ENCODE measurements around the gene CRYAB.

Gene CRYAB

DNA sequence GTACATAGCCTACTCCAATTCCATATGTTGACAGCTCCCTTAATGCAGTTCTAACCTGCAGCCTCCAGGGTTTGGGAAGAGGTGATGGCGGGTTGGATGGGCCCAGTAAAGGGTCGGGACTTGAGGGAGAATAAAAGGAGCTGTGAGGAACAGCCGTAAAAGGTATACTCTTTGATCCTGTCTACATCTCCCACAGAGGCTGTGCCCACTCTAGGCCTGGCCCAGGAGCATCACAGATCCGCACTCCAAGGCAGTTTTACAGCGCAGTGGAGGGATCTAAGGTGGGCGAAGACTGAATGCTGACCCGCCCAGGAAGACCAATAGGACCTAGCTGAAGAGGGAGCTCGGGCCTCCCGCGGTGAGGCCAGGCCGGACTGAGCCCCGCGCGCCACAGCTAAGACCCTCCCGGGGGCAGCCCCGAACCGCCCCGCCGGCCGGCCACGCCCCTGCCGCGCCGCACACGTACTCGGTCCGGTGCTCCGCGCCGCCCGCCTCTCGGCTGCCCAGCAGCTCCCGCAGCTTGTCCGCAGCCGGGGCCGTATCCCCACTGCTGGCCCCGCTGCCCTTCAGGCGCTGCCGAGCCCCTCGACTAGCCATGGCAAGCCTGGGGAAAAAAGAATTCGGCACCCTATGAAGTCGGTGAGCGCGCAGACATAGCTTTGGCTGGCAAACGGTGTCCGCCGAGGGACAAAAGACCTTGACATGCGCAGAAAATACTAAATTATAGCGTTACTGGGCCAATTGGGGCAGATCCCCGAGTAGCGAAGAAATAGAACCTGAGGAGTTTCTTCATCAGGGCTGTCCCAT, 40.5 kb downstream of the CRYAB start, which contains the start of gene ALG9:
TSS of gene ALG9 (minus strand) at position 696 of the 807 bp plus-strand sequence. CDS start at position 597, 99 bp downstream.
- H3K36me3 Mint-ChIP-seq (ENCODE audit: insufficient read depth): peaks cover 47% of the 10 kb centered on the region
- no peaks in the 10 kb centered on the region for H3K27me3 Mint-ChIP-seq
- peaks cover 17 to 19% of the 10 kb centered on the region in 2 donors for H3K4me1 Mint-ChIP-seq (ENCODE audit: low read depth in 2 of 2)
- ATAC-seq (replicated peaks) (peak; percentile 87), DNase-seq (peak; percentile 87 to 89 (median 88))
- H3K27ac Mint-ChIP-seq: peak within 1 kb of the TSS; percentile 94 to 96
- peak within 1 kb of the TSS; percentile 91 to 92 for H3K4me3 Mint-ChIP-seq
- no peaks in the 10 kb centered on the region for H3K9me3 Mint-ChIP-seq

DNA sequence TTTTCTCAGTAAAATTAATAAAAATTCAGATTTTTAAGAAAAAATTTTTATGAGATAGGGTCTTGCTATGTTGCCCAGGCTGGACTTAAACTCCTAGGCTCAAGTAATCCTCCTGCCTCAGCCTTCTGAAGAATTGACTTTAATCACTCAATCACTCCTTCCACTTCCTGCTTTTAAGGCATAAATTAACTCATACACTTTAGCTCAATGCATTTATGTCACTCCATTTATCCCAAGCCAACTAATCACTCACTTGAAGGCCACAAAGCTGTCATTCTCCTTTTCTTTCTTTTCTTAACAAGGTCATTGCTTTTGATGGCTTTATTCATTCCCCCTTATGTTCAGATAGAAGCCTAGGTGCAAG, 41.1 kb downstream of the CRYAB start:
- Mint-ChIP-seq H3K36me3 (ENCODE audit: insufficient read depth) (peaks cover 53% of the 10 kb centered on the region), H3K9me3 (no peaks in the 10 kb centered on the region), H3K4me3 (peak overlapping the region; percentile 91 to 92), H3K27ac (peak overlapping the region; percentile 94 to 96), H3K27me3 (no peaks in the 10 kb centered on the region), H3K4me1 (ENCODE audit: low read depth in 2 of 2) (peaks cover 17 to 19% of the 10 kb centered on the region in 2 donors)
- no peak for ATAC-seq (replicated peaks)
- DNase-seq: no peak

DNA sequence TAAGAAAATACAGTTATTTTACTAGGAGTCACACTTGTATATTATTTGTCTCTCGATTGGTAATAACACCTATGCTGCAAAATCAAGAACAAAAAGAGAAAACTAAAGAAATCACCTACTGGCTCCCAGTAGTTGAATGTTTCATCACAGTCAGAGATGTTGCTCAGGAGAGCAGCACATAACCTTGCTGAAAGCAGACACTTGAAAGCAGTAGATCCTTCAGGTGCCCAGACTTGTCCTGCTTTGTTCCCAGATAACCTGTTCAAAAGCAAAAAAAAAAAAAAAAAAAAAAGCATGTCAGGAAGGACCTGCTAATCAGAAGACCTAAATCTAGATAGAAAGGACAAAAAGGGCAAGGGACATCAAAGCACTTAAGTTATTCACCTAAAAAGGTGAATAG, 41.5 kb downstream of the CRYAB start:
- ATAC-seq (replicated peaks) (no peak), DNase-seq (no peak)
- no peaks in the 10 kb centered on the region for H3K9me3 Mint-ChIP-seq
- peaks cover 17 to 19% of the 10 kb centered on the region in 2 donors for H3K4me1 Mint-ChIP-seq (ENCODE audit: low read depth in 2 of 2)
- H3K27me3 Mint-ChIP-seq: no peaks in the 10 kb centered on the region
- peak overlapping the region in 1 of 2 donors; percentile 94 for H3K27ac Mint-ChIP-seq
- peaks cover 56% of the 10 kb centered on the region for H3K36me3 Mint-ChIP-seq (ENCODE audit: insufficient read depth)
- peak overlapping the region in 1 of 2 donors; percentile 91 for H3K4me3 Mint-ChIP-seq

DNA sequence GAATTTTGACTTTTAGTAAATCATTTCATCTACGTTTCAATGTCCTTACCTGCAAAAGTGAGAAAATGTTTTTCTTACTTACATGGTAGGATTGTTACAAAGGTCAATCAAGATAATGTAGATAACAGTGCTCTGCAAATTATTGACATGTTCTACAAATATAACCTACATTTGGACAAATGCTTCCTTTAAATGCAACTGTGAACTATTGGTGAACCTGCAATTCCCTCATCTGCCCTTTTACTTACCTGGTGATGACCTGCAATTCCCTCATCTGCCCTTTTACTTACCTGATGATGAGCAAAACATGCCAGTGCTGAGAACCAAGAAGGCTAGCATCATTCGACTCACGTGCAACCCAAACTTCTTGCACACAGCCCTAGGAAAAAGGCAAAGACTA, 51.3 kb downstream of the CRYAB start:
- Mint-ChIP-seq H3K9me3 (no peaks in the 10 kb centered on the region), H3K4me3 (no peak overlapping the region), H3K4me1 (ENCODE audit: low read depth in 2 of 2) (no peaks in the 10 kb centered on the region), H3K36me3 (ENCODE audit: insufficient read depth) (peaks cover 59% of the 10 kb centered on the region), H3K27ac (no peak overlapping the region), H3K27me3 (no peaks in the 10 kb centered on the region)
- no peak for DNase-seq
- ATAC-seq (replicated peaks): no peak
